ENCODE data around the gene KRABD2.
"Not testable (repeated sequence)": the region's sequence is repeated elsewhere in the genome, so short reads cannot be mapped to it uniquely, and the experiment has no call there.

The KRABD2 gene

DNA sequence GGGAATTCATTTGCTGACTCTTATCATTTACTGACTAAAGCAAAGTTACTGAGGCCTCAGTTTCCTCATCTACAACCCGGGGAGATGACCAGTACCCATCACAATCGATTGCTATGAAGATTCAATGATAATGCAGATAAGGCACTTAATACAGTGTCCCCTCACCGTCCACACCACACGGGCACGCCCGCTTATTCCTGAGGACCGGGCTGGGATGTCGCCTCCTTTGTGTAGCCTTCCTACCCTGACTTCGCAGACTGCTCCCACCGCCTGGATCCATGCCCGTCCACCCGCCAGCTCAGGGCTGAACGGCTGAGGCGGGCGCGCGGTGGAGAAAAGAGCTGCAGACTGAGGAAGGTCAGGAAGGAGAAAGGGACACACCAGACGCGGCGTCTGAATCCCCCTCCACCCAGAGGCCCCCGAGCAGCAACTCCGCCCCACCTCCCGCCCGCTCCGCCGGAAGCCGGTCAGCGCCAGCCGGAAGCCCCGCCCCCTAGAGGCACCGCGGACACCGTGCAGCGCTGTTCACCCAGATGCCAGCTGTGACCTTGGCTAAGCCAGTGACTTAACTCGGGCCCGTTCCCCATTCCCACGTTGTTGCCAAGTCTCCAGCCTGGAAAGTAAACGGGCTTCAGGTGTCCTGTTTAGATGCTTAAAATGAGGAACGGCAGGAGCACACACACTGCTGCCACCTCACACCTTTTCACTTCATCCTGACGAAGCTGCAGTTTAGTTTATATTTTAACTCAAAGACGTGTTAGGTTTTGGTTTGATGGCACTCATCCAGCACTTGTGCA lies at the start of gene KRABD2:
Gene KRABD2 (minus strand): TSS at position 434 of the 797 bp plus-strand sequence.
- DNase-seq (ENCODE audit: low spot score) = peak; percentile 89

DNA sequence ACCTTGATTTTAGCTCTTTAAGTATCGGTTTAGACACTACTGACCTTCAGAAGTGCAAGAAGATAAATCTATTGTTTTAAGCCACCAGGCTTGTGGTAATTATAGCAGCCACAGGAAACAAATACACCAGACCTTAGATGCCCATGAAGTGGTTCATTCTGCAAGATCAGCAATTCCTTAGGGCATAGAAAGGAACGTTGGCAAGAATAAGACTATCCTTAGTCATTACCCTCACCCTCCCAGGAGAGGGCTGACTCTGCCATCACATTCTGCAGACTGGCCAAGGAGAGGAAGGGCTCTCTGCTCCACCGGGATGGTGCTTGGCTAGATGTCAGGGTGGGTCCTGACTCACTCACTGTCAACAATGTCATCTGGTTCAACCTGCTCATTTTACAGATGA lies 45.1 kb upstream of the KRABD2 start:
- no peak for DNase-seq (ENCODE audit: low spot score)

DNA sequence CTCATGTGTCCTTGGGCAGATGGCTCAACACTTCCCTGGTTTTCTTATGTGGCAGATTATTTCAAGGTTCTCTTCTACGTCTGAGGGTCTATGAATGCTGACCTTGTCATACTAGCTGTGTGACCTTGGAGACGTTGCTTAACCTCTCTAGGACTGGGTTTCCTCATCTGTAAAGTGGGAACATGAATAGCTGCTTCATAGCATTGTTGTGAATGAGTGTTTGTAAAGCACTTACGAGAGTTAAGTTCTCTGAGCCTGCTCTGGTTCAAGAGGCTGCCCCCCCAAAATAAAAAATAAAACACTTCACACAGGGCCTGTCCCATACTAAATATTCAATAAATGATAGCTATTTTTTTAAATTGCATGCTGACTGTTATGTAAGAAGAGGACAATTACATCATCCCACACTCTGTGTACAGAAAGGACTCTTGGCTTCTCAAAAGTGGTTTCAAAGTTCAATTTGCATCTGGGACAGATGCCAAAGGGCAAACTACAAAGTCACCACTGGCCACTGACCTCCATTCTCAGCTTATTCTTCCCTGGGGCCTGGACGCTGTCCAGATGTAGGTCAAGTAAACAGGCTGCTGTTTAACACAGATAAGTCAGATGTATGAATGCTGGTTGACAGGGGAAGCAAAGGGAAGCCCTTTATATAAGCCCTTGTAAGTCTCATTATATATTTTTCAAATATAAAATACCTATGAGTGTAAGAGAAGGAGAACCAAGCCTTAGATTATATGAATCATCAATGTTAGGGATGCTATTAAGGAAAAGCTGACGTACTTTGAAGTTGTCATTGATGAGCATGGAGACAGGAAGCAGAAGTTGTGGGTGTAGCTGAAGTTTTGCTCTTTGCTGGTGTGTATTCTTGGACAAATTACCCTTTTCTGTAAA lies 43.8 kb upstream of the KRABD2 start:
- no peak for DNase-seq (ENCODE audit: low spot score)

DNA sequence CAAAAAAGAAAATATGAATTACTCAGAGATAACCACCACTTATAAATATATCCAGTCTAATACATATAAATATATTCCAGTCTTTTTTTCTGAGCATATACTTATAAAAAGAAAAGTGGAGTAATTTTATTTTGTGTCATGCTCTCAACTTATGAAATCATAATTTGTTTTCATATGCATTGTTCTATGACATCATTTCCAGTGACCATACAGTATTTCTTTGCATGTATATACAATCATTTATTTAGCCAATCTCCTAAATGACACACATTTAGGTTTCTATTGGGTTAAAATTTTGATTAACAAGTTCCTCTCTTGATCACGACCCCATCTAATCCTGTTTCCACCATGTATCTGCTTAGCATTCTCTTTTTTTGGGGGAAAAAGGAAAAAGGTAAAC lies 42.8 kb upstream of the KRABD2 start:
- DNase-seq (ENCODE audit: low spot score) = no peak

DNA sequence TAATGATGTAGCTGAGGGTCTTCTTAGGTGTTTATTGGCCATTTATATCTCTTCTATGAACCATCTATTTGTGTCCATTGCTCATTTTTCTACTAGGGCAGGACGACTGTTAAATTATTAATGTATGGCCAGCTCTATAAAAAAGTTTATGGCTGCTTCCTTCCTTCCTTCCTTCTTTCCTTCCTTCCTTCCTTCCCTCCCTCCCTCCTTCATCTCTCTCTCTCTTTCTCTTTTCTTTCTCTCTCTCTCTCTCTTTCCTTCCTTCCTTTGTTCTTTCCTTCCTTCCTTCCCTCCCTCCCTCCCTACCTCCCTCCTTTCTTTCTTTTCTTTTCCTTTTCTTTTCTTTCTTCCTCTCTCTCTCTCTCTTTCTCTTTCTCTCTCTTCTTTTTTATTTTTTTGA lies 42.0 kb upstream of the KRABD2 start:
- DNase-seq (ENCODE audit: low spot score) = no peak

DNA sequence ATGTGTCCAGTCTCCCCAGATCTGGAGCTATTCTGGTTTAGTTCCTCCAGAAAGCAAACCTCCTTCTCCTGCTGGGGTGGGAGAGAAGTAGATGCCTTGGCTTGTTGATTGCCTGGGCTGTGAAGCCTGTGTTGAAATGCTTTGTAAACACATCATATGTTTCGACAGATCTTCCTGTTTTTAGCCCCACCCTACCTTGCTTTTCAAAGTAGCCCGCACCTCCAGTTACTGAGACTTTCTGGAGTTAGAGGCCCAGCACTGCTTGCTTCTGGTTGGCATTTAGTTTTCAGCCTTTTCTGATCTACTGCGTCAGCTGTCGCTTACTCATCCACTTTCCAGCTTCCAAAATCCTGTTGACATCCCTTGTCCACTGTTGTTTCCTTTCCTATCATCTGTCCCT lies 41.3 kb upstream of the KRABD2 start:
- no peak for DNase-seq (ENCODE audit: low spot score)

DNA sequence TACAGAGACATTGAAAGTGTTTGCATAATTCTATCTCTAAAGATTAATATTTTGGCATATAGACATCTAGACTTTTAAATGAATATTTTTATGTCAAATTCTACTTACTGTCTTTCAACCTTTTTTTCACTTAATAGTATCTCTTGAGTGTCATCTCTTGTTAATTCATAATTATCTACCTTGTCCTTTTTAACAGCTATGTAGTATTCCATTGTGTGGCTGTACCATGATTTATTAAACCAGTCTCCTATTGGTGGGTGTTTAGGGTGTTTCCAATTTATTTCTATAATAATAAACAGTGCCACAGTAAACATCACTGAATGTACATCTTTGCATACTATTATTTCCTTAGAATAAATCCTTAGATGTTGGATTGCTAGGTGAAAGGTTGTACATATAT lies 37.4 kb upstream of the KRABD2 start:
- no peak for DNase-seq (ENCODE audit: low spot score)

DNA sequence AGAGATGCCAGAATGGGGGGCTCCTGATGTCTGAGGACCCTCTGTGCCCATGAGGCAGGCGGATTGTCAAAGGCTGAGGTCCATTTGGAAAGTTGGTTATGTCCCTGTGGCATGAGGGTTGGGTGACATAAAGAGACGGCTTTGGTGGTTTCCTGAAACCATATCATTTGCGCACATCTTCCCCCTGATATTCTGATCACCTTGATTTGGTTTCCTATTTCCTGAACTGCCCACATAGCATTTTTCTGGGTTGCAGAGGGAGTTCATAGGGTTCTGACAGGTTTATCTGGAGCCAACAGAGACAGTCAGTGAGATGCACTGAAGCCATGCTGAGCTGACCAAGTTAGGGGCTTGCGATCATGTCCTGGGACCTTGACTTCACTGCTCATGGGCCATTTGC lies 36.8 kb upstream of the KRABD2 start:
- DNase-seq (ENCODE audit: low spot score) = no peak

DNA sequence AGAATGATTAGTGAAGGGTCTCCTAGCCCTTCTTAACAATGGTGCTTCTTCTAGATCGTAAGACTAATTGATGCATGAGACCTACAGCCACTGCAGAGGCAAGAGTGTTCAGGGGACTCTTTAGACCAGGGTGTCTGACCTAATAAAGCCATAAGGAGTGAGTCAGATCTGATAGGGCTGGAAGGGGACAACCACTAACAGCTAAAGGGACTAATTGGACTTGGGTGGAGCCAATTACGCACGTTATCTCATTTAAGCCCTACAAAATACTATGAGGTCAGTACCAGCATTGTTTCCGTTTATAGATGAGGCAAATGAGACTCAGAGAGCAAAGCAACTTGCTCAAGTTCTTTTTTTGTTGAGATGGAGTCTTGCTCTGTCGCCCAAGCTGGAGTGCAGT lies 35.6 kb upstream of the KRABD2 start:
- DNase-seq (ENCODE audit: low spot score) = no peak

DNA sequence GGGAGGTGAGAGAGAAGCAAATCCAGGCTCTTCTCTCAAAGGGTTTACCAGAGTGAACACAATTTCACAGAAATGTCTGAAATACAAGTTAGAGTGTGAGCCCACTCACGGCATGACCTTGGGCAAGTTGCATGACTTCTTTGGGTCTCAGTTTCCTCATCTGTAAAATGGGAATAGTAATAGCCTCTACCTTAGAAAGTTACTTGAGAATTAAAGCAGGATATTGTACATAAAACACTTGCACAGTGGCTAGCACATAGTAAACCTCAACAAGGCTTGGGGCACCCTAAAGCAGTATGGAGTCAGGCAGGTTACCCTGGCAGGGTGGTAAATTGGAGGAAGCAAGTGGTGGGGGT lies 34.4 kb upstream of the KRABD2 start:
- no peak for DNase-seq (ENCODE audit: low spot score)

DNA sequence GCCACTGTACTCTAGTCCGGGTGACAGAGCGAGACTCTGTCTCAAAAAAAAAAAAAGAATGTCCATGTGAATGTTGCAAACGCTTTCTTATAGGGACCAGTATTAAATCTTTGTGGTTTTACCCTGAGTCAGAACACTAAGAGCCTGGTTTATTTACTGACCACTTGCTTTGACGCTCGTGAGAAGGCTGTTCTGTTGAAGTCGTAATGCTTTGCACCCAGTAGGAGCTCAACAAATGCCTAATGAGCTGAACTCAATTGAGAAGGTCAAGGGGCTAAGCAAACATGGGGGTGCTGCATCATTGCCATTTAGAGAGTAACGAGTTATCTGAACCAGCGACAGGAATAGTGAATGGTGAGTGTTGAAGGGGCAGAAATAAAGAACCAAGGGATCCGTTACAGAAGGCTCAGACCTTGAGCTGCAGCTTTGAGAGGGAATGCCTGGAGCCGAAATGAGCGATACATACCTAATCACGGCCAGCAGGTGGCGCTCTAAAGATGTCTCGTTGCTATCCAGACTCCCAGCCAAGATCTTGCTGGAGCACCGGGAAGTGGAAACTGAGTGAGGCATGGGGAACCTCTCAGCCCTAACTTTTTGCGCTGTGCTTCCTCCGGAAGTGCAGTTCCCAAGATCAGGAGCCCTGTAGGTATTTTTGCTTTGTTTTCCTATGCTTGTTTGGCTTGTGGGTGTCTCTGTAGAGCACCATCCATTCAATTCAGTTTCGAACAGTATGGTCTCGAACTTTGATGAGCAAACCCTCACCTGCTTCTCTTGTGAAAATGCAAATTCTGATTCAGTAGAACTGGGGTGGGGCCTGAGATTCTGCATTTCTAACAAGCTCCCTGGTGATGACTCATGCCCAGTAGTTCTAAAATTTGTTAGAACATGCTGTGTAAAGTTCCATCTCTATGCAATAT lies 33.7 kb upstream of the KRABD2 start:
- DNase-seq (ENCODE audit: low spot score) = peak; percentile 93

DNA sequence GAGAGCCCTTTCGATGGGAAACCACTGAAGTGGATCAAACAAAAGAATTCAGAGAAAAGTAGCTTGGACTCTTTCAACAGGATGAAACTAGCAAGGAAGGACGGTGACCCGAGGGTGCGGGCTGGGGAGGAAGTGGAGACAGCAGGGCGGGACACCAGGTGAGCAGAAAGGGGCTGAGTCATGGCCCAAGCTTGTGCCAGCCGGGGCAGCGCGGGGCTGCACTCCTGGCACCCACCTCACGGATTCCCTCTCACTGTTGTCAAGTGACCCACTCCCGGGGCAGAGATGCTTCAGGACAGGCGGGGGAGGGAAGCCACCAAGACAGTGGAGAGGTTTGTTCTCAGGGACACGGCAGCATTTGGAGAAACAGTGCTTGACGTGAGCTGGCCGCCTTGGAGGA lies 31.9 kb upstream of the KRABD2 start:
- no peak for DNase-seq (ENCODE audit: low spot score)

DNA sequence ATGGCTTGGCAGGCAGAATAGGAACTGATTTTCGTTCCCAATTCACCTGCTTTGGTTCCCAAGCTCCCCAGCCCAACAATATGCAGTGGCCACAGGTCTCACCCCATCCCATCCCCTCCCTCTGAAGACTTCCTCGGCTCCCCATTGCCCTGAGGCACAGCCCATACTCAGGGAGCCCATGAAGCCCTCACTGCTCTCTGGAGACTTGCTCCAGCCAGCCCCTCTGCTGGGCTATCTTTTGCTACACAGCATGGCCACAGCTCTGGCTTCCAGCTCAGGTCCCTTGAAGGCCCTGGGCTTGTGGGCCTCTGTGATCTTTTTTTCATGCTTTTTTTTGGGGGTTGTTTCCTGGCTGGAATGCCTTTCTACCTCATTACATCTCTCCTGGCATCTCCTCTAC lies 29.7 kb upstream of the KRABD2 start:
- DNase-seq (ENCODE audit: low spot score) = no peak

DNA sequence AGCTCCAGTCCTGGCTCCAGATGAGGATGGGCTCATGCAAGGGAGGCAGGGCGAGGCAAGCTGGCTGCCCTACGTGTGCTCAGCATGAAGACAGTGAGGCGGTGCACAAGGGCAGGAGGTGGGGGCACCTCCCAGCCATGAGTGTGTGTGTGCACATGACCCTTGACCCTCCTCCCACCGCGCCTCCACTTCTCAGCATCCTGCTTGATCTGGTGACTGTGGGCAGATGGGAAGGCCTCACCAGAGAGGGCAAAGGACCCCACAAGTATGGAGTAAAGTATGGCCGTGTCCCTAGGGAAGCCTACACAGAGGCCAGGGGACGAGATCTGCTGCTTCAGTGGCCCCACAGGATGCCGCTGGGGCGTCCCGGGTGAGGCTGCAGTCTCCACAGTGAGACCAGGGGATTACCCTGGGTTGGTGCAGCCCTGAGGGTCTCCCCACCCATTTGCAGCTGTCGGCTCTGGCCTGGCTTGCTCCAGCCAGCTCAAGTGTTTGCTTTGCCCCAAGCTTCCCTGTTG lies 29.1 kb upstream of the KRABD2 start:
- no peak for DNase-seq (ENCODE audit: low spot score)

DNA sequence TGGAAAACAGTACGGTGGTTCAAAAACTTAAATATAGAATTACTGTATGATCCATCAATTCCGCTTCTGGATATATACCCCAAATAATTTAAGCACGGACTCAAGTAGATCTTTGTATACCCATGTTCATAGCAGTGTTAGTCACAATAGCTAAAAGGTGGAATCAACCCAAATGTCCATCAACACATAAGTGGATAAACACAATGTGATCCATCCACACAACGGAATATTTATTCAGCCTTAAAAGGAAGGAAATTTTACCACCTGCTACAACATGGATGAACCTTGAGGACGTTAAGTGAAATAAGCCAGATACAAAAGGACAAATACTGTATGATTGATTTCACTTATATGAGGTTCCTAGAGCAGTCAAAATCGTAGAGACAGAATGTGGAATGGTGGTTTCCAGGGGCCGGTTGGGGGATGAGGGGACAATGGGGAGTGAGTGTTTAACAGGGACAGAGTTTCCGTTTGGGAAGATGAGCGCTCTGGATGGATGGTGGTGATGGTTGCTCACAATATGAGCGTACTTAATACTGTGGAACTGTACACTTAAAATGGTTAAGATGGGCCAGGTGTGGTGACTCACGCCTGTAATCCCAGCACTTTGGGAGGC lies 26.5 kb upstream of the KRABD2 start:
- no peak for DNase-seq (ENCODE audit: low spot score)

DNA sequence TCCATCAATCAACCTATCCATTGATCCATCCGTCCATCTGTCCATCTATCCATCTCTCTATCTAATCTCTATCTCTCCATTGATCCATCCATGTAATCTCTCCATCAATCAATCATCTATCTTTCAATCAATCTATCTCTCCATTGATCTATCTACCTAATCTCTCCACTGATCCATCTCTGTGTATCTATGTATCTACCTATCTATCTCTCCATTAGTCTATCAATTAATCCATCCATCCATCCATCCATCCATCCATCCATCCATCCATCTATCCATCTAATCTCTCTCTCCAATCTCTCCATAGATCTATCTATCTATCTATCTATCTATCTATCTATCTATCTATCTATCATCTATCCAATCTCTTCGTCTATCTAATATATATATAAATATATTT lies 24.6 kb upstream of the KRABD2 start:
- DNase-seq (ENCODE audit: low spot score) = no peak

DNA sequence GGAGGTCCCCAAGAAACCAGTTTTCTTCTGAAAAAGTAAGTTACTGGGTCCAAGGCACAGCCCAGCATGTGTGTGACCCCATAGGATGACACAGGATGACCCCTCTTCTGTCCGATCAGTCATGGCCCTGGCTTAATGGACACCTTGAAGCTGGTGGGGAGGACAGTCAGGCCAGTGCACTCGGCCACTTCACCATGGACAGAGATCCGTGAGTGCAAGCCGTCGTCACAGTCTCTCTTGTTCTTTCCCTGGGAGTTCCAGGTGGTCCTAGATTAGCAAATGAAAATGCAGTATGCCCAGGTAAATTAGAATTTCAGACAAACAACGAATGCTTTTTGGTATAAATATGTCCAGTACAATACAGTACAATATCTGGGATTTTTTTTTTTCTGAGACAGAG lies 22.5 kb upstream of the KRABD2 start:
- DNase-seq (ENCODE audit: low spot score) = no peak

DNA sequence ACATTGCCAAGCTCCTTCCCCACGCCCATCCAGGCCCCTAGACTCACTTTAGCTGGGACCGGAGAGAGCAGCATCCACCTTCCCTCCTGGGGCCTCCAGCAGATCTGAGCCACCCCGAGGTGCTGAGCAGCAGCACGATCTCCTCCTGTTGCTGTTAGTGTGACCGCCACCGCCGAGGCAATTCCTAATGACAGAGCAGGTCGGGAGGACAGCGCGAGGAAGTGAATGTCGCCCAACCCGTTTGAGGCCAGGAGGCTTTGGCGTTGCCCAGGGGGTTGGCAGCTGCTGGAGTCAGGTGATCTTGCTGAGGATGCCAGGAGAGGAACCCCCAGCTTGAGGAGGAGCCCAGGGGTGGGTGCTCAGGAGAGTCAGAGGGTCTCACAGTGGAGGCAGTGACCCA lies 21.1 kb upstream of the KRABD2 start, which contains the start of gene RNF222:
Gene RNF222 (minus strand): TSS at position 192 of the 400 bp plus-strand sequence. CDS start 4,366 bp downstream, outside the sequence.
- DNase-seq (ENCODE audit: low spot score) = no peak

DNA sequence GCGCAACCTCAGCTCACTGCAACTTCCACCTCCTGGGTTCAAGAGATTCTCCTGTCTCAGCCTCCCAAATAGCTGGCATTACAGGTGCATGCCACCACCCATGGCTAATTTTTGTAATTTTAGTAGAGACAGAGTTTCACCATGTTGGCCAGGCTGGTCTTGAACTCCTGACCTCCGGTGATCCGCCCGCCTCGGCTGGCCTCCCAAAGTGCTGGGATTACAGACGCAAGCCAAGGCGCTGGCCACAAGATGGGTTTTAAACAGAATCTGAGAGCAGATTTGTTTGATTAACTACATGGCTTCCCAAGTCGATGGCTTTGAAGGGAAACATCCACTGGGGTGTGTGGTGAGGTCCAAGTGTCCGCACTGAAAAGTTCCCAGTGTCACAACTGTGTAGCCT lies 18.0 kb upstream of the KRABD2 start:
- DNase-seq (ENCODE audit: low spot score) = not testable (repeated sequence)

DNA sequence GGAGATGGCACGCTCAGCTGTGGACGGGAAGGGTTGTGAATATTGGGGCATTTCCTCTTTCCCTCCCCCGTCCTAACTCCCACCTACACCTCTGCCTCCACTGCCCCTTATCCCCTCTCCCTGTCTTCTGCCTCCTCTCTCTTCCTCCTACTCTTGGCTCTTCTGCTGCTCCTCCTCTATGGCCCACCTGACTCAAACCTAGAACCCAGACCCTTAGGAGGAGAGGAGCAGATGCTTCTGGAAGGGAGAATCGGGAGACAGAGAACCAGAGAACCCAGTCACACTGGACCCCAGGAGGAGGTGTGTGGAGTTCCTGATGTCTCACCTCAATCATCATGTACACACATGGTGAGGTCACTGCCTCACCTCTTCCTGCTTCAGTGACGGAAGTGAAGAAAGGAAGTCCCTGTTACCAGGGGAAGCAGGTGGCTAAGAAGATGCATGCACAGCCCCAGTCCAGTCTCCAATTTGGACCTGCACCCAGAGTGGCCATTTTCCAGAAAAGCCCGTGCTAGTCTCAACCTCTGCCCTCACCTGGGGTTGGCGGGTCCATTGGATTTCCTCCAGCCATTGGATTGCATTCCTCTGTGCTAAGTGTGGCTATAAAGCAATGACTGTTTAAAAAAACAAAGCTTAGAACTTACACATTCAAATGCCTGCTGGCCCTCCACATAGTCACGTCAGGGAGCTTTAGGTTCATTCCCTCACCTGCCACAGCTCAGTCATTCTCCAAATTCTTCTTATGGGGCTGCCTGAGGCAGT lies 17.1 kb upstream of the KRABD2 start:
- no peak for DNase-seq (ENCODE audit: low spot score)
